Transverse colon (tissue), 4 donors: ENCODE measurements around the gene THBS2.

Source experiments
- CTCF ChIP-seq, 5 experiments: fragments of 200-600 bp in 3 of 5; fragments of 450-650 bp in 2 of 5; sonication (generic) in 3 of 5; IDR thresholded peaks; 1 replicate in 2 of 5; 2 replicates in 3 of 5; pipeline ENCODE4 v1.5.1; 2016 to 2017; ENCODE audit warnings: antibody characterized with exemption in 5 of 5, inconsistent platforms in 3 of 5, mild to moderate bottlenecking in 2 of 5, moderate library complexity in 1 of 5
- POLR2AphosphoS5 ChIP-seq, 3 donors: sonication (generic); formaldehyde crosslinking; IDR thresholded peaks; one replicate each; pipeline ENCODE4 v1.6.1; 2016; ENCODE audit warnings: antibody characterized with exemption in 3 of 3

- no peak for TF ChIP-seq POLR2AphosphoS5 (IDR thresholded peaks at IDR 0.05)
- no peak for TF ChIP-seq CTCF (IDR thresholded peaks at IDR 0.05)
Observed at GRCh38 chr6:169172456-169172855, 81.2 kb downstream of the THBS2 start.
